ENCODE data around the gene REV1. TPM values are rescaled to one million over a fixed set of nuclear protein-coding genes. Genes with fewer than 3 reads are reported as not detected.
"Not testable (repeated sequence)": the region's sequence is repeated elsewhere in the genome, so short reads cannot be mapped to it uniquely, and the experiment has no call there.

REV1 gene
- 10 to 100 TPM; 37.7 to 41.8 TPM for total RNA-seq

GRCh38 chr2:99489761-99490622 lies at the start of gene REV1:
REV1 (minus strand) TSS chr2:99490017; CDS start chr2:99464975, 25,042 bp downstream.
- ATAC-seq, result peak; percentile 88

GRCh38 chr2:99537910-99538485 lies 48.2 kb upstream of the REV1 start:
- Mint-ChIP-seq H3K36me3 (peaks cover 1% of the 10 kb centered on the region), H3K4me1 (no peaks in the 10 kb centered on the region)
- CTCF ChIA-PET, result no interaction called here

More at GRCh38 chr2:99489761-99490622, at the start of gene REV1:
- peak; percentile 92 for DNase-seq
- Mint-ChIP-seq H3K27me3 (no peaks in the 10 kb centered on the region), H3K4me3 (peak within 1 kb of the TSS; percentile 98), H3K4me1 (peaks cover 34% of the 10 kb centered on the region), H3K27ac (peak within 1 kb of the TSS; percentile 96), H3K9me3 (ENCODE audit: low read depth) (no peaks in the 10 kb centered on the region), H3K36me3 (peaks cover 7% of the 10 kb centered on the region)
- CTCF ChIA-PET, result interaction anchor here (0.7 to 1.9 kb wide), 14 partner anchors 48 to 653 kb away, joined by 3 to 20 read pairs (median 3); partner anchors contain the start of genes EIF5B, MITD1 and TXNDC9

GRCh38 chr2:99524056-99524455 lies 34.2 kb upstream of the REV1 start:
- Mint-ChIP-seq H3K27ac (no peak overlapping the region), H3K36me3 (no peaks in the 10 kb centered on the region), H3K27me3 (no peaks in the 10 kb centered on the region), H3K4me3 (no peak overlapping the region), H3K4me1 (no peaks in the 10 kb centered on the region), H3K9me3 (ENCODE audit: low read depth) (no peaks in the 10 kb centered on the region)
- ATAC-seq (no peak), DNase-seq (peak; percentile 33)
- CTCF ChIA-PET, result no interaction called here

More at GRCh38 chr2:99537910-99538485, 48.2 kb upstream of the REV1 start:
- DNase-seq, result no peak
- no peak for ATAC-seq
- Mint-ChIP-seq H3K27ac (no peak overlapping the region), H3K4me3 (no peak overlapping the region), H3K9me3 (ENCODE audit: low read depth) (no peaks in the 10 kb centered on the region), H3K27me3 (peaks cover 22% of the 10 kb centered on the region)

GRCh38 chr2:99522157-99522556 lies 32.3 kb upstream of the REV1 start:
- no peak overlapping the region for H3K4me3 Mint-ChIP-seq
- ATAC-seq (no peak), DNase-seq (no peak)
- no peaks in the 10 kb centered on the region for H3K9me3 Mint-ChIP-seq (ENCODE audit: low read depth)
- peaks cover 5% of the 10 kb centered on the region for H3K27me3 Mint-ChIP-seq
- H3K27ac Mint-ChIP-seq, result no peak overlapping the region
- CTCF ChIA-PET, result interaction anchor here (0.8 kb wide), 1 partner anchor 13 kb away, joined by 3 read pairs; no protein-coding TSS in a partner anchor
- no peaks in the 10 kb centered on the region for H3K4me1 Mint-ChIP-seq
- no peaks in the 10 kb centered on the region for H3K36me3 Mint-ChIP-seq

GRCh38 chr2:99520813-99521212 lies 31.0 kb upstream of the REV1 start:
- CTCF ChIA-PET, result no interaction called here
- Mint-ChIP-seq H3K27me3 (peaks cover 11% of the 10 kb centered on the region), H3K4me3 (no peak overlapping the region), H3K36me3 (no peaks in the 10 kb centered on the region), H3K4me1 (no peaks in the 10 kb centered on the region), H3K9me3 (ENCODE audit: low read depth) (no peaks in the 10 kb centered on the region), H3K27ac (no peak overlapping the region)
- DNase-seq, result no peak
- ATAC-seq, result no peak

GRCh38 chr2:99520195-99520594 lies 30.4 kb upstream of the REV1 start:
- peak; percentile 12 for DNase-seq
- Mint-ChIP-seq H3K36me3 (no peaks in the 10 kb centered on the region), H3K27ac (no peak overlapping the region), H3K27me3 (peaks cover 15% of the 10 kb centered on the region), H3K4me3 (no peak overlapping the region), H3K4me1 (no peaks in the 10 kb centered on the region), H3K9me3 (ENCODE audit: low read depth) (no peaks in the 10 kb centered on the region)
- CTCF ChIA-PET, result no interaction called here
- no peak for ATAC-seq

- H3K4me3 Mint-ChIP-seq, result no peak overlapping the region
- CTCF ChIA-PET, result no interaction called here
- H3K36me3 Mint-ChIP-seq, result no peaks in the 10 kb centered on the region
- H3K9me3 Mint-ChIP-seq (ENCODE audit: low read depth), result no peaks in the 10 kb centered on the region
- H3K27ac Mint-ChIP-seq, result no peak overlapping the region
- DNase-seq (no peak), ATAC-seq (no peak)
- peaks cover 21% of the 10 kb centered on the region for H3K27me3 Mint-ChIP-seq
- H3K4me1 Mint-ChIP-seq, result no peaks in the 10 kb centered on the region
Observed at GRCh38 chr2:99514357-99514756, 24.5 kb upstream of the REV1 start.

GRCh38 chr2:99512181-99512591 lies 22.4 kb upstream of the REV1 start:
- DNase-seq, result no peak
- no peaks in the 10 kb centered on the region for H3K9me3 Mint-ChIP-seq (ENCODE audit: low read depth)
- H3K4me3 Mint-ChIP-seq, result no peak overlapping the region
- no peak overlapping the region for H3K27ac Mint-ChIP-seq
- peaks cover 18% of the 10 kb centered on the region for H3K27me3 Mint-ChIP-seq
- CTCF ChIA-PET, result no interaction called here
- no peak for ATAC-seq
- no peaks in the 10 kb centered on the region for H3K36me3 Mint-ChIP-seq
- H3K4me1 Mint-ChIP-seq, result no peaks in the 10 kb centered on the region

GRCh38 chr2:99509387-99509786 lies 19.6 kb upstream of the REV1 start:
- Mint-ChIP-seq H3K4me1 (peaks cover 2% of the 10 kb centered on the region), H3K27me3 (peaks cover 6% of the 10 kb centered on the region), H3K27ac (no peak overlapping the region), H3K4me3 (no peak overlapping the region), H3K9me3 (ENCODE audit: low read depth) (peaks cover 2% of the 10 kb centered on the region), H3K36me3 (no peaks in the 10 kb centered on the region)
- CTCF ChIA-PET, result no interaction called here
- DNase-seq, result peak; percentile 8
- ATAC-seq, result no peak

GRCh38 chr2:99507937-99508818 lies 18.4 kb upstream of the REV1 start:
- H3K4me3 Mint-ChIP-seq, result no peak overlapping the region
- CTCF ChIA-PET, result interaction anchor here (0.7 kb wide), 1 partner anchor 173 kb away, joined by 5 read pairs; no protein-coding TSS in a partner anchor
- DNase-seq (no peak), ATAC-seq (no peak)
- H3K4me1 Mint-ChIP-seq, result peaks cover 9% of the 10 kb centered on the region
- H3K9me3 Mint-ChIP-seq (ENCODE audit: low read depth), result peaks cover 2% of the 10 kb centered on the region
- H3K36me3 Mint-ChIP-seq, result no peaks in the 10 kb centered on the region
- peaks cover 6% of the 10 kb centered on the region for H3K27me3 Mint-ChIP-seq
- no peak overlapping the region for H3K27ac Mint-ChIP-seq

GRCh38 chr2:99504844-99505584 lies 15.2 kb upstream of the REV1 start:
- H3K27me3 Mint-ChIP-seq, result peaks cover 7% of the 10 kb centered on the region
- H3K9me3 Mint-ChIP-seq (ENCODE audit: low read depth), result peaks cover 2% of the 10 kb centered on the region
- no peaks in the 10 kb centered on the region for H3K36me3 Mint-ChIP-seq
- CTCF ChIA-PET, result no interaction called here
- ATAC-seq (no peak), DNase-seq (no peak)
- no peak overlapping the region for H3K27ac Mint-ChIP-seq
- peaks cover 9% of the 10 kb centered on the region for H3K4me1 Mint-ChIP-seq
- no peak overlapping the region for H3K4me3 Mint-ChIP-seq

- H3K9me3 Mint-ChIP-seq (ENCODE audit: low read depth); ATAC-seq; DNase-seq; H3K27ac Mint-ChIP-seq; H3K36me3 Mint-ChIP-seq; H3K4me3 Mint-ChIP-seq; CTCF ChIA-PET; H3K4me1 Mint-ChIP-seq: not testable (repeated sequence)
- peaks cover 16% of the 10 kb centered on the region for H3K27me3 Mint-ChIP-seq
Observed at GRCh38 chr2:99503662-99504416, 14.0 kb upstream of the REV1 start.
